OCI-M2 (cell line): ENCODE results near the gene PGM5.
"Not testable (repeated sequence)": the region's sequence is repeated elsewhere in the genome, so short reads cannot be mapped to it uniquely, and the experiment has no call there.

Experiments
- DNase-seq: peaks from one replicate; lab custom pipeline; 2025; ENCODE audit not compliant: unreplicated experiment; lab: John Stamatoyannopoulos, UW

Gene PGM5

DNA sequence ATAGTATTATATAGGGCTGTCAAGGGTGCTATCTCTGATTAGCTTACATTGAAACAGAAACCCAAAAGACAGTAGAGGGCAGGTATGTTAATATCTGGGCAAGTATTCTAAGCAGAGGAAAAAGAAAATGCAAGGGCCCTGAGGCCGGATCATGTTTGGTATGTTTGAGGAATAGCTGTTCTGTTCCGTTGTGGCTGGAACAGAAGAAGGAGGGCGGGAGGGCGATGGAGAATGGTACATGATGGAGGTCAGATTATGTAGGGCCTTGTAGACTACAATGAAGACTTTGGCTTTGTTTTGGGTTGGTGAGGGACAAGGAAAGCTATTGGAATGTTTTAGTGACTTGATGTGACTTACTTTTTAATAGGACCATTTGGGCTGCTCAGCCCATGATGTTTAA, 19.4 kb downstream of the PGM5 start:
- DNase-seq: not testable (repeated sequence)

DNA sequence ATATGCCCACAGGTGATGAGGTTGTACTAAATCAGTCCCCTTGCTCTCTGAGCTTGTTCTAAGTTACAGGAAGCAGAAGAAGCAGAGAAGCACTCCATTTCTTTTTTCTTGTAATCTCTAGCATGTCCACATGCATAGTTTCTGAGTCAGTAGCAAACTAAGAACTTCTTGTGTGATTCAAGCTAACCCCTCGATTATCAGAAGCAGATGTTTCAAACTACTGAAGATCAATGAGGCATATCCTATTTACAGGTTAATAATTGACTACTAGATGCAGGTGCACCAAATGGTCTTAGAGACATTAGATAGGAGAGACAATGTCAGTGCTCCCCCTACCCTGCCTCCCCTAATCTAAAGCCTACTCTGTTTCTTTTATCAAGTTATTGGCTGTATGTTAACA, 21.3 kb downstream of the PGM5 start:
- not testable (repeated sequence) for DNase-seq

DNA sequence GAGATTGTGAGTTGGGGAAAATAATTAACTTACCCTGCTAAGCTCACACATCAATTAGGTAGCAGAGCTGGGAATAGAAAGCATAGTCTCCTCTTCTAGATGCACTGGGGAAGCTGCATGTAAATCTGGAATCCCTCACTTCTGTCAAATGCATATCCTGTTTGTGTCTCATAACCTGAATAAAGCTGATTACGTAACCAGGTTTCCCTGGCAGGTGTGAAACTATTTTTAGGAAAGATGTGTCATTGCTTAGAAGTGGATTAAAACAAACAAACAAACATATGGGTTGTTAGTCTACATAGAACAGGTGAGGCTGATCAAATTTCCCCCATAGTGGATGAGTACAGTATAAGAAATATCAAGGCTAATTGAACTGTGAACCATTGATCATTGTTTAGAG, 27.5 kb downstream of the PGM5 start:
- DNase-seq: not testable (repeated sequence)

DNA sequence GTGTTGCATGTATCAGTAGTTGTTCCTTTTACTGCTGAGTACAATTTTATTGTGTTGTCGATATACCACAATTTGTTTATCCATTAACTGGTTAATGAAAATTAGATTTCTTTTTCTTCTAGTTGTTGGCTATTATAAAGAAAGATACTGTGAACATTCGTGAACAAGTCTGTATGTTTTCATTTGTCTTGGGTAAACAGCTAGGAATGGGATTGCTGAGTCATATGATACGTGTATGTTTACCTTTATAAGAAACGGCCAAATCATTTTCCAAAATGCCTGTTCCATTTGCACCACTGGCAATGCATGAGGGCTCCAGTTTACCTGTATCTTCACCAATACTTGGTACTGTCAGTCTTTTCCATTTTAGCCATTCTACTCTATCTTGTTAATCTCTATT, 33.1 kb downstream of the PGM5 start:
- DNase-seq: not testable (repeated sequence)

DNA sequence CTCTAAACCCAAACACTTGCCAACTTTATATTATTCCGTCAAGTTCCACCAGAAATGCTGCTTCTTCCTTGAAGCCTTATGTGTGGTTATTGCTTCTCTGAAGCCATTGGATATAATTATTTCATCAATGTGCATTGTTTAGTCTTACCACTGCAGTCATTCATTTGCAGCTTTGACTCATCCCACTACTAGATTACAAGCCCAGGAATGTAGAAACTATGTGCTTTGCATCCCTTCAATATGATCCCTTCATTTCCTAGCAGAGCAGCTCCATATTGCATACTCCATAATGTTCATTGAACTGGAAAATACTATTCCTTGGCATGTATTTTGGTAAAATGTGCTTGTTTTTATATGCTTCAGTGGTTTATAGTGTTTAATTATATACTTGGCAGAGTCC, 34.3 kb downstream of the PGM5 start:
- DNase-seq: not testable (repeated sequence)

DNA sequence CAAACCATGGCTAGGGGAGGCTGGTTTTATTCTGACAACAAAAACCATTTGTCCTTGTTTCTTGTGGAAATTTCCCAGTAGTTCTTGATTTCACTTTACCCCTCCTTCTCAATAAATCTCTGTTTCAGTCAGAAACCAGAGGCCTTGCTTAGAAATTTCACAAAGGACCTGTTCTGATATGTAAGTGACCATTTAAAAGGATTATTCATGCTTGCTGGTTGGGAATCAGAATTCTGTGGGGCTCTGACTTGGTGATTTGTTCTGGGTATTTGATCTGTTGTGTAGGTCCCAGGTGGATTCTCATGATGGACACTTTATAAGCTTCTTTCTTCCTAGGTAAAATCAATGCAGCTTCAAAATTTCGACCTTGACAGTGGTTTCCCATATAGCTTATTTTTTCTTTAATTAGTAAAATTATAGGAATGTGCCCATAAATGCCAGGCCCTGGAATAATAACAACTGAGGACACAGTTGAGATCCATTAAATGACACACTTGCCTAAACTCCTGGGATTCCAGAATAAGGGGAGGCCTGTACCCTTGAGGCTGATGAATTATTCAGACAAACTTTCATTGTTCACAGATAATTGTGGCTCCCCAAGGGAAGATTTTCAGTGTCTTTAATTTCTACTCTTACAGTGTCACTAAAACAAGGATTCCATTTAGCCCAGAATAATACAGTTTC, 40.1 kb downstream of the PGM5 start:
- DNase-seq: not testable (repeated sequence)

DNA sequence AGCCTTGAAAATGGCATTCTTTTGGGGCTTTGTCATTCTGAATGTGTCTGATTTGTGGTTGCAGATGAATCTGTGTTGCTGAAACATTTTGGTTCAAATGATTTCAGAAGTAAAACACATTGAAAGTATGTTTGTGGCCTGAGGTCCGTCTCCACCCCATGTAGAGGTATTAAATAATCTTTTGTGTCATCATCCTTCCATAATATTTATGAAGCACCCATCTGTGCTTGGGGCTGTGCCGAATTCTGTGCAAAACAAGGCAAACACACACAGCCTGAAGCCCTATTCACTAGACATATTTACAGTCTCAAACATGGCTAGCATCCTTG, 40.6 kb downstream of the PGM5 start:
- not testable (repeated sequence) for DNase-seq

DNA sequence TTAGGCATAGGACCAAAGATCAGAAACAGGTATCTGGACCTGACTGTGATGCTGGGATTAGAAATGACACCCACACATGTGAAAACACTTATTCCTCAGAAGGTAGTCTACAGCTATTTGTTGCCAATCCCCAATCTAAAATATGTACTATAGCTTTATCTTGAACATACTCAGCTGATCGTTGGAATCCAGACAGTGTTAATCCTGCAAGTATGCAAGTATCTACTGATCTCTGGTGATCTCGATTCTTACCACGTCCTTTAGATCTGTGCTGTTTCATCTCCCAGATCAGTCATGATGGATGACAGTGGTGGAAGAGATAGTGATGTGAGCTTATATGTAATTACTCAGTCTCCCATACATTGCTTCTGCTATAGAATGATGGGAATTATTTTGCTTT, 41.4 kb downstream of the PGM5 start:
- DNase-seq: not testable (repeated sequence)

DNA sequence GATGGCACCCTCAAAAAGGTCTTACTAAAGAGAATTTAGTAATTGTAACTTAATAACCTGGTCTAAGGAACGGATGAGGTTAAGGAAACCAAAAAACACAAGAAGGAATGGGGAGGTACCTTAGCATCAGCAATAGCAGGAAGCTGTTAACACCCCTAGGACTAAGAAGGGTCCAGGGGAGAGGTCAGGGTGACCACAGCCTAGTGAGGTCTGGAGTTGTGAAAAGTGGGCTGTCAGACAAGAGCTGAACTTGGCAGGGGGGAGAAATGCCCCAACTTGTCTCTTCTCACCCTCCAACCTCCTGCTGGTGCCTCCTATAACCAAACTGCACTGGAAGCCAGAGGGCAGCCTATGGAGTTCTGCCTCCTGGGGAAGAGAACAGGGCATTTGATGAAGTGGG, 41.9 kb downstream of the PGM5 start:
- DNase-seq: not testable (repeated sequence)

DNA sequence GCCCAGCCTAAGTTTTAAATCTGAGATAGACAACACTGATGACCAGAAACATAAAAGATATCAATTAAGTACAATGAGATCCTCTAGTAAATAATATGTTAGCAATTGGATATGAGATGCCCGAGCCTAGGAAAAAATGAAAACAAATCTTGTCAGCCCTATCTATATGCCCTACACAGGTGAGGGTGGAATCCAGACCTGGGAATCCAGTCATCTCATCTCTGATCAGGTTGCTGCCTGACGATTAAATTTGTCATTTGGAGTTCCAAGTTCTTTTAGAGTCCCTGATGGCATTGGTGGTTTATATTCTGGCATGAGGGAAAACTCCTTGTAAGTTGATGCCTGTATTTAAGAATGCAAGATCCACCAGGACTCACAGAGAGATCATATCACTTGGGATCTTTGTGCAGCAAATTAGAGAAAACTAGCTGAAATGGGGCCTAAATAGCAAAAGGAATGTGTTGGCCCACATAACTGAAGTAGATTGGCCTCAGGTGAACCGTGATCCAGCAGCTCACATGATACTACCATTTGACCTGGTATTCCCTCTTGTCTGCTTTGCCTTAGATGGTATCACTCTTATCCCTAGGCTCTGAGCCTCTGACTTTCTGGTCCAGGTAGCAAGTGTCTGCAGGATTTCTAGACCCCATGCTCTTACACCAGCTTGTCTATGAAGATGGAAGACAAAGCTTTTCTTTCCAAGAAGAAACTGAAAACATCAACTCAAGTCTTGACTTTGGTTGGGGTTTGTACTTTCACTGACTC, 48.2 kb downstream of the PGM5 start:
- not testable (repeated sequence) for DNase-seq

DNA sequence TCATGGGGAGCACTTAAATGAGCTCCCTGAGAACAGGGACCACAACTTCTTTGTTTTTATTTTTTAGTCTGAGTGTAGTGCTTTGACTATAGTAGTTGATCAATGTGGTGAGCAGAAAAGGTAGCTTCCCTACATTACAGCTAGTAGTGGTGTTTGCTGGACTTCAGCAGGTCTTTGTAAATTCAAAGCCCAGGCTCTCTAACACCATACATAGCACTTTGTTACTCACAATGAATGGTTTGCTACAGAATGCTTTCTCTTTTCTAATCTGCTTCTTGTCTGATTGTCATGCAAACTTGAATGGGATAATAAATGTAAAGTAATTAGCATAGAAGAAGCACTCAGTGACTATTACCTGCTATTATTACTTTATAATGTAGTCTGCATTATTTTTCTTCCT, 55.5 kb downstream of the PGM5 start:
- not testable (repeated sequence) for DNase-seq

DNA sequence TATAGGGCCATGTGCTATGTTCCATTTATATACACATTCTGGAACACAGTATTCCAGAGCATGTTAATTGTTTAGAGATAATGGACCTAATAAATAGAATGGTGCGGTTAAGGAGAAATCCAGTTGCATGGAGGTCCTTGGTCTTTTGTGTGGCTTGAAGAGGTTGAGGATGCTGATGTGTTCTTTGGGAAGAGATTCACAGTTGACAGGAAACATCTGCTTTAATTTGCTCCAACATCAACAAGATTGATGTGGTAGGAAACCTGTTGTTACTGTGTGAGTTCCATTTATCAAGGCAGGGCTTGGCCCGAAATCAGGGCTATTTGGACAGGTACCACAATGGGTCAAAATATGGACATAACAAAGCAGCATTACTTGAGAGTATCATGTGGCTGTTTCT, 56.3 kb downstream of the PGM5 start:
- not testable (repeated sequence) for DNase-seq

DNA sequence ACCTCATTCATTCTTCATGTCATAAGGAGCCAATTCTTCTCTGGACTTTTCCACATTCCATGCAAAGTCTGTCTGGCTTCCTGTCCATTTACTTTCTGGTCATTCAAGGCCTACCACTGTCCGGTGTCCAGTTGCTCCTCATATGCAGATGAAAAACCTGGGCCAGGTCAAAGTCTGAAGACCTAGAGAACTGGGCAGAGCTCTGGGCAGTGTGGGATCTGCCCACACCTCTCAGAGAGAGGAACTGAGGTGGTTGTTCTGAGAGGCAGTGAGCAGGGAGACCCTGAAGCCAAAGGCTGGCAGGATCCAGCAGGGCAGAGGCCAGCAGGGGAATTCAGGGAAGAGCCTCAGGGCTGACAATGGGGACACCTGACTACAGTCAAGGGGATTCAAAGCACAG, 58.7 kb downstream of the PGM5 start:
- not testable (repeated sequence) for DNase-seq

DNA sequence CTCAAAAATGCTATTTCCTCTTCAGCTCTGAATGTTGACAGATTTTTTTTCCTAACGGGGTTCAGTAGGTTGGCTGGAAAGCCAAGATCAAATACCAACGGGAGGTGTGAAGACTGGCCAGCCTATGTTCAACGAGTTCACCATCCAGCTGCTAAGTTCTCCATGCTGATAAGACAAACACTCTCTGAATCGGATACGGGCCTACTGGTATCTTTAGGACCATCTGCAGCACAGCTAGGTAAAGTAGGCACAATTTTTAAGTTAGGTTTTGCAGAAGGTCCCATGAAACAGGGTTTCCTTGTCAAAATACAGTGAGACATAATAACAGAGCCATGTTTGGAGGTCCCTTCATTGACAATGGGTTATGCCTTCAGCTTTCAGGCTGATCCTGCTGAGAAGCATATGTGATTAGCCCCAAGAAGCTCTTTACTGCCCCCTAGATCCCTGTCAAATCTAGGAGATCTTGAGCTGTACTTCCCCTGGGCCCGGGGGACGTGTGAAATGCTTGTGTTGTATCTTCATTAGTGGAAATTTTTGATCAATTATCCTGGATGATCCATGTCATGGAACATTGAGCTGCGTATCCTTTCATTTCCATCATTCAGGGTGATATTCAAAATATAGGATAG, 60.6 kb downstream of the PGM5 start:
- no peak for DNase-seq

DNA sequence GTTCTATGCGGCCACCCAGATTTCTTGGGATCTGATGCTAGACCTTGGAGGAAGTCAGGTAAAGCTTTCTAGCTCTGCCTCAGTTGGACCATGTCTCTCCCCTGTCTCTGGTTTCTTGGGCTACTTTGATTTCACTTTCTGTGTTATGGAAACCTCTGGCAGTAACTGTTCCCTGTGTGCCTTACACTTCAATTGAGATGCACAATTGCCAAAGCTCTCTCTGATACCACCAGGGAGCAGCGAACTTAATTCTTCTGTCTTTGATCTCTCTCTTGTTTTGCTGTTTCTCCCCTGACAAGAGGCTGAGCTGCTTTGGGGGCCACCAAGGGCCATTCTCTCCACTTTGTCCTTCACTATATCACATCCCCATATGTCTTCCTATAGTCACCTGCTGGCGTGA, 61.4 kb downstream of the PGM5 start:
- no peak for DNase-seq

DNA sequence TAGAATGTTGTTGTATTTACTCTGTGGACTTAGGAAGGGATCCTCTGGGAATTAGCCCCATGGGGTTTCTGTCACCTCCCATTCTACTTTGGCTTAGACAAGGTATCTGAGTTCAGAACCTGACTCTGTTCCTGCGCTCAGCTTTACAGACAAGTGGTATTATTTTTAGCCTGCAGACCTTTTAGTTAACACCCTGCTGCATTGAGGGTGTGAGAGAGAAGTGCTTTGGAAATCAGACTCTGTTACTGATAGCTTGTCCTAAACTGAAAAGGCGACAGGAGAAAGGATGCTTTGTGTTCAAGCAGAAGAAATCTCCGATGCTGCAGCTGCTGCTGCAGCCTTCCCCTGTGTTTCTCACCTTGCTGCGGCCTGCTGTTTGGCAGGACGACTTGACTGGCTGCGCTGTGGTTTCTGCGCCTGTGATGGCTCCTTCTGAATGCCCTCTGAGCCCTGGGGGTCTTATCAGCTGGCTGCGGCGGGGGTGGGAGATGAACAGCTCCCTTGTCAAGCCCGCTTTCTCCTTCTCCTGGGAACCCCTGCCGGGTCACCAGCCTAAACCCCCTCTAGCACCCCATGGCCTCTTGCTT, 61.9 kb downstream of the PGM5 start:
- DNase-seq: no peak

DNA sequence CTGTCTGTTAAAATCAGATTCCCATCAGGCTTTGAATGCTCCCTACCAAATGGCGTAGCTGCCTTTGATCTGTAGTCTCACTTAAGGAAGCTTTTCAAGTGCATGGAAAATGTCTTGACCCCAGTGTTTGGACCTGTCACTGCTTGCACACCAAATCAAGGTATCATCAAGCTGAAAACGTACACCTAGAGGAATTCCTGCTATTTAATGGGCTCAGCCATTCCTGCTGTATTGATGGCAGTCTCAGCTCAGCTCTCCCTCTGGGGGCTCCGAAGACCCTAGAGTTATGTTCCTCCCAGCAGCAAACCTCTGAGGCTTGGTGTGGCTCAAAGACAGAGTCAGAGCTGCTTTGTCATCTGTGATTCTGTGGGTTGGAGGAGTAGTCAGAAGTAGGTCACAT, 63.5 kb downstream of the PGM5 start:
- DNase-seq: no peak

DNA sequence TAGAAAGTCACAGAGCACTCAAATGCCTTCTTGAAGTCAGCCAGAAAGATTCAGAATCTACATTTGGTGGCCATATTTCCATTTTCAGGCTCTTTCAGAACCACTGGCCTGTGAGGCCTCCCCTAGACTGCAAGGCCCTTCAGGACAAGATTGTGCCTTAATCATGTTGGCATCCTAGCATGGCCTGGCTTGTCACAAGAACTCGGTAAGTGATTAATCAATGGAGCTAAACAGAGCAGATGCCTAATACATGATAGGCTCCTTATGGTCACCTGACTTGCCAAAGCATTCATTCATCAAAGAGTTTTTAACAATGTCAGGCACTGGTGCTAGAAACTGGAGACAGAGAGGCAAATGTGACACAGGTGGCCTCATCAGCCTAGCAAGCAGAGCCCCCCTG, 70.3 kb downstream of the PGM5 start:
- no peak for DNase-seq

DNA sequence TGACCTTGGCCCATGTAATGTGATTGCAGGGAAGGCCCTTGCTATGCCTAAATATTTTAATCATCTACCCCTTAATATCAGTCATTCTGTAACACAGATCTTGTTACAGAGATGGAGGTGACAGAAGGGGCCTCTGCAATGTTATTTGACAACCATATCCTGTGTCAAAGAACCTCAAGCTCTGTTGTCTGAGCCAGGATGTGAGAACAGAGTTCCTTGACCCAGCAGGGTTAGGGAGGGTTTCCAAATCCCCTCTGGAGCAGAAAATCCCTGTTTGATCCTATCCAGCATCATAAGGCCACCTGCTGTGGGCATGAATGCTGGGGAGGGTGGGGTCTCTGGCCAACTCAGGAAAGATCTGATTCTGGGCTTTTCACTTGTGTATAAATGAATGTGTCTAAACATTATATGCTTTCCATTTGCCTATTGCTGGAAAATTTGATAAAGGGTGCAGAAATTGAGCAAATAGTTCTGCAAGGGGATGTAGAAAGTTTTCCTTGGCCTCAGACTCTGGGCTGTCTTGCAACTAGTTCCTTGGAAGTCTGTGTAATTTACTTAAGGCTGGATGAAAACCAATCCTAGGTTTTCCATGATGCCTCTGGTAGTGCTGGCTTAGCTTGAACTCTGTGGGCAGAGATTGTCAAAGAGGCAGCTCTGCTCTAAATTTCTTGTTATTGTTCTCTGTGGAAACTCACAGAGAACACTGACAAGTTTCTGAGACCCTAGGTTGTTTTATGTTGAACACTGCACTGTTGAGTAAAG, 71.0 kb downstream of the PGM5 start:
- DNase-seq: no peak

DNA sequence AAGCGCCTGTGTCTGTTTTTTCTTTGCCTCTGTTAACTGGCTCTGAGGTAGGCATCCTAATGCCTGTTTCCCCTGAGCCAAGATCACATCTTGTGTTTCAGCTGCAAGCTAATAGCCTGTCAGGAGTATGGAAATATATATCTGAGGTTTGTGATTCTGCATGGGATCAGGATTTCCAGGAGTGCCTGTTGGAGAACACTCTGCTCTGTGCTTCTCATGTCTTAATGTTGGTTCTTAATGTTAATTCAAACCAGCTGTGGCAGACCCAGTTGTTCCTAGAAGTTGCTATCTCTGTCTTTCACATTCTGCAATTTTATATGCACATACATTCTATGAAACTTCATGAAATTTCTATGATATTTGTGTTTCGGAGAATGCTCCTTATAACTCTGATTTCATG, 72.1 kb downstream of the PGM5 start:
- no peak for DNase-seq

DNA sequence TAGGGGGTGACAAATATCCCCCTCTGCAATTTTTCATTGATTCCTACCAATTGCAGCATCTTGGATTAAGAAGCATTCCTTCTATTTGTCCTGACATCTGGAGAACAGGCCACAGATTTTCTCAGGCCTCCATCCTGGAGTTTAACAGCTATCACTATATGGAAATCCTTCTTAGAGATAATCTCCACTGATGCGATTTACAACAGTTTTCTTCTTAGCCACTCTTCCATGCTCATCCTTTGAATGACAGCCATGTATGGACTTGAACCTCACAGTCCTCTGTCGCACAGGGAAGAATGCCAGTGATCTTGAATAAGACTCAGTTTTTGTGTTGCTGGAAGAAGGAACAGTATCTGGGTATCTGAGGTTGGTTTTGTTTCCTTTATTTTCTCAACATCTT, 73.2 kb downstream of the PGM5 start:
- DNase-seq: no peak
